GM12873 (cell line): ENCODE results near the gene DENND6A.

ENCODE experiments used
- CTCF ChIP-seq: IDR thresholded peaks from 2 replicates; pipeline ENCODE4 v1.5.1; 2012; ENCODE audit warnings: low read depth, mild to moderate bottlenecking, moderate library complexity, low read length, control low read depth; ENCODE audit not compliant: insufficient read depth; ENCODE audit errors: missing control alignments

The DENND6A gene

GRCh38 chr3:57600195-57600594 lies 92.7 kb downstream of the DENND6A start:
- TF ChIP-seq CTCF = no peak

GRCh38 chr3:57598765-57599360 lies 94.0 kb downstream of the DENND6A start:
- no peak for TF ChIP-seq CTCF

- TF ChIP-seq CTCF = no peak
These were observed 95.6 kb downstream of the DENND6A start, which contains the start of gene ARF4 for GRCh38 chr3:57597127-57597923. TSS of gene ARF4 (minus strand) at chr3:57597344. CDS start at chr3:57597140, 204 bp downstream.

- no peak for TF ChIP-seq CTCF
These were observed 96.3 kb downstream of the DENND6A start for GRCh38 chr3:57596495-57597126.

- no peak for TF ChIP-seq CTCF
These were observed 98.3 kb downstream of the DENND6A start for GRCh38 chr3:57594576-57594975.

- no peak for TF ChIP-seq CTCF
These were observed 98.7 kb downstream of the DENND6A start for GRCh38 chr3:57594144-57594543.

- no peak for TF ChIP-seq CTCF
These were observed 100.6 kb downstream of the DENND6A start for GRCh38 chr3:57592306-57592705.
